Measurements from ENCODE around the gene TFDP2.

Gene TFDP2, protein sequence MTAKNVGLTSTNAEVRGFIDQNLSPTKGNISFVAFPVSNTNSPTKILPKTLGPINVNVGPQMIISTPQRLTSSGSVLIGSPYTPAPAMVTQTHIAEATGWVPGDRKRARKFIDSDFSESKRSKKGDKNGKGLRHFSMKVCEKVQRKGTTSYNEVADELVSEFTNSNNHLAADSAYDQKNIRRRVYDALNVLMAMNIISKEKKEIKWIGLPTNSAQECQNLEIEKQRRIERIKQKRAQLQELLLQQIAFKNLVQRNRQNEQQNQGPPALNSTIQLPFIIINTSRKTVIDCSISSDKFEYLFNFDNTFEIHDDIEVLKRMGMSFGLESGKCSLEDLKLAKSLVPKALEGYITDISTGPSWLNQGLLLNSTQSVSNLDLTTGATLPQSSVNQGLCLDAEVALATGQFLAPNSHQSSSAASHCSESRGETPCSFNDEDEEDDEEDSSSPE

DNA sequence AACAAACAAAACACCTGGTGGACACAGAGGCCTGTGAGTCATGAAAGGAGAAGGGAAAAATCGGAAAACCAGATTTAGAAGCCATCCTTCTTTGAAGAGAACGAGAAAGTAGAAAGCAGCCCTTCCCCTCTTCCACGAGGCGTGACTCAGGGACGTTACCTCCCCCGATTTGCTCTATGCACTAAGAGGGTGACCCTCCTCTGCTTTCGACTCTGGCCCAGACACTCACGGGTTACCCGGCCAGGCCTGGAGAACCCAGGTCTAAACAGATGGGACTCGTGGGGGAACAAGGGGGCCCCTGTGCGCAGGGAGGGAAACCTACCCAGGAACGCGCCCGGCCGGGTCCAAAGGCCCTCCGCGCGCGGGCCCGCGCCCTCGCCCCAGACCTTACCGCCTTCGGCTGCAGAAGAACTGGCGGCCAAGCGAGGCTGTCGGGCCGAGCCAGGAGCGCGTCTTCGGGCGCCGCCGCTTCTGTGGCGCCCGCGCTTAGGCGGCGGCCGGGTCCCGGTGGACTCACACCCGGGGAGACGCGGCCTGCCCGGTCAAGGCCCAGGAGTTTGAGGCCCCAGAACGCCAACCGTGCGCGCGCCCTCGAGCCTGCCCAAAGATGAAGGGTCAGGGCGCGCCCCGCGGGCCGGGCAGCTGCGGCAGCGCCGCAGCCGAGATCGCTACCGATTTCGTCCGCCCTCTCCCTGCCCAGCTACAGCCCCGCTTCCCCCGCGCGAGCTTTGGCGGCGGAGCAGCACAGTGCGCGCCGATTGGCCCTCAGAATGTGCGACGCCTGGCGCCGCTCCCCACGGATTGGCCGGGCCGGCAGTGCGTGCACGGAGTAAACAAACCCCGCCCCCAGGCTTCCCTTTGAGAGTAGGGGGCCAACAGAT is at the start of gene TFDP2:
TSS of gene TFDP2 (minus strand) at position 753 of the 881 bp plus-strand sequence. CDS start 47,795 bp downstream, outside the sequence.
- Histone ChIP-seq H3K4me2 (ENCODE audit: low read length) (peak within 1 kb of the TSS; percentile 66), H3K9me3 (ENCODE audit: control insufficient read depth, low read length) (no peaks in the 10 kb centered on the region), H3K9ac (peak within 1 kb of the TSS; percentile 39), H3K4me1 (peaks cover 2% of the 10 kb centered on the region), H3K27me3 (ENCODE audit: control insufficient read depth, insufficient read depth, low read length) (no peaks in the 10 kb centered on the region), H3K4me3 (ENCODE audit: low read depth, low read length) (peak within 1 kb of the TSS; percentile 68), H3K27ac (peak within 1 kb of the TSS; percentile 55), H2AFZ (peak within 1 kb of the TSS; percentile 98), H3K79me2 (peaks cover 14% of the 10 kb centered on the region), H3K36me3 (ENCODE audit: control insufficient read depth, insufficient read depth, low read length) (no peaks in the 10 kb centered on the region)
- TF ChIP-seq, protein P1, sequence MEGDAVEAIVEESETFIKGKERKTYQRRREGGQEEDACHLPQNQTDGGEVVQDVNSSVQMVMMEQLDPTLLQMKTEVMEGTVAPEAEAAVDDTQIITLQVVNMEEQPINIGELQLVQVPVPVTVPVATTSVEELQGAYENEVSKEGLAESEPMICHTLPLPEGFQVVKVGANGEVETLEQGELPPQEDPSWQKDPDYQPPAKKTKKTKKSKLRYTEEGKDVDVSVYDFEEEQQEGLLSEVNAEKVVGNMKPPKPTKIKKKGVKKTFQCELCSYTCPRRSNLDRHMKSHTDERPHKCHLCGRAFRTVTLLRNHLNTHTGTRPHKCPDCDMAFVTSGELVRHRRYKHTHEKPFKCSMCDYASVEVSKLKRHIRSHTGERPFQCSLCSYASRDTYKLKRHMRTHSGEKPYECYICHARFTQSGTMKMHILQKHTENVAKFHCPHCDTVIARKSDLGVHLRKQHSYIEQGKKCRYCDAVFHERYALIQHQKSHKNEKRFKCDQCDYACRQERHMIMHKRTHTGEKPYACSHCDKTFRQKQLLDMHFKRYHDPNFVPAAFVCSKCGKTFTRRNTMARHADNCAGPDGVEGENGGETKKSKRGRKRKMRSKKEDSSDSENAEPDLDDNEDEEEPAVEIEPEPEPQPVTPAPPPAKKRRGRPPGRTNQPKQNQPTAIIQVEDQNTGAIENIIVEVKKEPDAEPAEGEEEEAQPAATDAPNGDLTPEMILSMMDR (IDR thresholded peaks at IDR 0.05): no peak

DNA sequence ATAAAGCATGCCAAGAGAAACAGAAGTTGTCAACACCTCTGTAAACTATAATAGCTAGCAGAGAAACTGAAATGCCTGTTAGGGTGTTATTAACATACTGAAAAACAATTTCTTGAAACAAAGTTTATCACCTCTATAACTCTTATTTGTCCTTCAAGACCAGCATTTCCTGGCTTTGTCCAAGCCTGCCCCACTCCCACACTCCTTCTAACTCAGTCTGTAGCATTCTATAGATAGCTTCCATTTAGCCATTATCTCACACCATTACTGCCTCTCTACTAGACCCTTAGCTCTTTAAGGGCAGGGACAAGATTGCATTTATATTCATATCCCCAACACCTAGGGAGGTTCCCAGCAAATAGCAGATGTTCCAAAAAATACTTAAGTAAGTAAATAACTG is 39.5 kb upstream of the TFDP2 start:
- H2AFZ ChIP-seq: no peak overlapping the region
- H3K79me2 ChIP-seq: no peaks in the 10 kb centered on the region
- no peak overlapping the region for H3K27ac ChIP-seq
- no peaks in the 10 kb centered on the region for H3K27me3 ChIP-seq (ENCODE audit: control insufficient read depth, insufficient read depth, low read length)
- no peaks in the 10 kb centered on the region for H3K36me3 ChIP-seq (ENCODE audit: control insufficient read depth, insufficient read depth, low read length)
- H3K4me2 ChIP-seq (ENCODE audit: low read length): no peak overlapping the region
- H3K9ac ChIP-seq: no peak overlapping the region
- H3K4me3 ChIP-seq (ENCODE audit: low read depth, low read length): no peak overlapping the region
- TF ChIP-seq, protein P1 (IDR thresholded peaks at IDR 0.05): no peak
- H3K9me3 ChIP-seq (ENCODE audit: control insufficient read depth, low read length): no peaks in the 10 kb centered on the region
- H3K4me1 ChIP-seq: no peaks in the 10 kb centered on the region

DNA sequence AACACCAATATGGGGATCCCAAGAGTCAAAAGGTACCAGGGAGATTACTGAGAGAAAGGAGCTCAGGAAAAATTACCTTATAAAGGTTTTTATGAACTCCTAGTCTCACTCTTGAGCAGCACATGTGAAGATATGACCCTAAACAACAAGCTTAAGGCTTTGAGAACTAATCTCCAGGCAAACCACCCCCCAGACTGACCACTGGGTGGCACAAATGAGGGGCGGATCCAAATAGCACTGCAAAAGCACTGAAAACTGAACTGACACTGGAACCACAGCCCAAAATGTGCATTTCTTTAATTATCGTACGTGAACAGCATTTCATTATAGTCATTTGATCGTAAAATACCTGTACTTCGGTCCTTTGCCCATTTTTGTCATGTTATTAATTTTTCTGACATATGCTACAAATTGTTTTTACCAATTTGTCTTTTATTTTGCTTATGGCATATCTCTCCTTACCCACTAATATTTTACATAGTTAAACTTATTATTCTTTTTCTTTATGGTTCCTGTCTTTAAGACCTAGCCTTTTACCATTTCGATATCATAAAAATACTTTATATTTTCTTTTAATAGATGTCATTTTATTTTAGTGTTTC is 31.5 kb upstream of the TFDP2 start:
- Histone ChIP-seq H3K79me2 (no peaks in the 10 kb centered on the region), H3K9me3 (ENCODE audit: control insufficient read depth, low read length) (no peaks in the 10 kb centered on the region), H2AFZ (no peak overlapping the region), H3K4me3 (ENCODE audit: low read depth, low read length) (no peak overlapping the region), H3K9ac (no peak overlapping the region), H3K4me2 (ENCODE audit: low read length) (no peak overlapping the region), H3K4me1 (no peaks in the 10 kb centered on the region), H3K27ac (no peak overlapping the region), H3K27me3 (ENCODE audit: control insufficient read depth, insufficient read depth, low read length) (no peaks in the 10 kb centered on the region), H3K36me3 (ENCODE audit: control insufficient read depth, insufficient read depth, low read length) (no peaks in the 10 kb centered on the region)
- TF ChIP-seq, protein P1 (IDR thresholded peaks at IDR 0.05): peak; percentile 44

DNA sequence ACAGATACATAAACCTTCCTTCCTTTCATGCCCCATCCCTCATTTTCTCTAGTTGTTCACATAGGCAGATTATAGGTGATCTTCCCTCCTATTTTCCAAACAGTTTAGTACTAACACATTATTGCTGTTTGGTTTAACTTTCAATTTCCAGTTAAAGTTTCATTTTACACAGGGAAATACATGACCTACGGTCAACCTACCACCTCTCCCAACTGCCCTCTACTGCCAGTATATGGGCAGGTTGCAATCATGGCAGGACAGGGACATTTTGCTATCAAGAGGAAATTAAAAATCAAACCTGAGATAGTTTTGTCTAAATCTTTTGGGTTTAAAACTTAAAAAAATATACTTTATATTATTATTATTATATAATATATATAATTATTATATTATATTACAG is 26.1 kb upstream of the TFDP2 start:
- no peak overlapping the region for H2AFZ ChIP-seq
- no peaks in the 10 kb centered on the region for H3K4me1 ChIP-seq
- H3K4me2 ChIP-seq (ENCODE audit: low read length): no peak overlapping the region
- no peaks in the 10 kb centered on the region for H3K36me3 ChIP-seq (ENCODE audit: control insufficient read depth, insufficient read depth, low read length)
- H3K79me2 ChIP-seq: no peaks in the 10 kb centered on the region
- H3K27me3 ChIP-seq (ENCODE audit: control insufficient read depth, insufficient read depth, low read length): no peaks in the 10 kb centered on the region
- TF ChIP-seq, protein P1 (IDR thresholded peaks at IDR 0.05): no peak
- no peaks in the 10 kb centered on the region for H3K9me3 ChIP-seq (ENCODE audit: control insufficient read depth, low read length)
- no peak overlapping the region for H3K9ac ChIP-seq
- H3K27ac ChIP-seq: no peak overlapping the region
- H3K4me3 ChIP-seq (ENCODE audit: low read depth, low read length): no peak overlapping the region

Data from parathyroid adenoma (tissue), 2 donors.